Brain microvascular endothelial cell (primary cell): ENCODE measurements around the gene POMGNT2.
"Not testable (repeated sequence)": the region's sequence is repeated elsewhere in the genome, so short reads cannot be mapped to it uniquely, and the experiment has no call there.

ENCODE experiments used
- DNase-seq: peaks from one replicate; pipeline ENCODE4 v3.0.0-alpha.2; 2020
- H3K27ac ChIP-seq: fragments of 250-450 bp; sonication (Bioruptor Pico); 2 replicates; pipeline ENCODE4 v1.5.1; 2020; ENCODE audit warnings: mild to moderate bottlenecking, moderate library complexity
- H3K27me3 ChIP-seq: fragments of 250-450 bp; sonication (Bioruptor Pico); replicated peaks from 2 replicates; pipeline ENCODE4 v1.5.1; 2020; ENCODE audit warnings: mild to moderate bottlenecking
- H3K36me3 ChIP-seq: fragments of 250-450 bp; sonication (Bioruptor Pico); replicated peaks from 2 replicates; pipeline ENCODE4 v1.5.1; 2020; ENCODE audit warnings: mild to moderate bottlenecking
- H3K4me3 ChIP-seq: 2 replicates; pipeline ENCODE4 v1.5.1; 2011; ENCODE audit warnings: low read depth, mild to moderate bottlenecking, control low read depth, low read length, moderate library complexity
- in situ Hi-C: cut with HindIII; loops from 2 replicates; pipeline ENCODE4 v1.10.0; 2017; ENCODE audit warnings: low sequenced_read_pairs, low pct_ligation_motif_present
- TF ChIP-seq, protein P1 (sequence below): IDR thresholded peaks from 2 replicates; pipeline ENCODE4 v1.5.1; 2011; ENCODE audit warnings: low read depth, mild to moderate bottlenecking, moderate library complexity, low read length, control low read depth, inconsistent platforms; ENCODE audit errors: missing control alignments

POMGNT2 gene

DNA sequence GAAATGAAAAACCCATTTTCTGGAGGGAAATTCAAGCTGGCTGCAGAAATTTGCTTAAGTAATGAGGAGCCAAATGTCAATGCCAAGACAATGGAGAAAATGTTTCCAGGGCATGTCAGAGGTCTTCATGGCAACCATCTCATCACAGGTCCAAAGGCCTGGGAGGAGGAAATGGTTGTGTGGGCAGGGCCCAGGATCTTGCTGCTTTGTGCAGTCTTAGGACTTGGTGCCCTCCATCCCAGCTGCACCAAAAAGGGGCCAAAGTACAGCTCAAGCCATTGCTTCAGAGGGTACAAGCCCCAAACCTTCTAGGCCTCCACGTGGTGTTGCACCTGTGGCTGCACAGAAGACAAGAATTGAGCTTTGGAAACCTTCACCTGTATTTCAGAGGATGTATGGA lies 59.3 kb downstream of the POMGNT2 start:
- Histone ChIP-seq H3K36me3 (no peaks in the 10 kb centered on the region), H3K27ac (no peak overlapping the region), H3K4me3 (no peak overlapping the region), H3K27me3 (no peaks in the 10 kb centered on the region)
- DNase-seq, result no peak
- TF ChIP-seq, protein P1, sequence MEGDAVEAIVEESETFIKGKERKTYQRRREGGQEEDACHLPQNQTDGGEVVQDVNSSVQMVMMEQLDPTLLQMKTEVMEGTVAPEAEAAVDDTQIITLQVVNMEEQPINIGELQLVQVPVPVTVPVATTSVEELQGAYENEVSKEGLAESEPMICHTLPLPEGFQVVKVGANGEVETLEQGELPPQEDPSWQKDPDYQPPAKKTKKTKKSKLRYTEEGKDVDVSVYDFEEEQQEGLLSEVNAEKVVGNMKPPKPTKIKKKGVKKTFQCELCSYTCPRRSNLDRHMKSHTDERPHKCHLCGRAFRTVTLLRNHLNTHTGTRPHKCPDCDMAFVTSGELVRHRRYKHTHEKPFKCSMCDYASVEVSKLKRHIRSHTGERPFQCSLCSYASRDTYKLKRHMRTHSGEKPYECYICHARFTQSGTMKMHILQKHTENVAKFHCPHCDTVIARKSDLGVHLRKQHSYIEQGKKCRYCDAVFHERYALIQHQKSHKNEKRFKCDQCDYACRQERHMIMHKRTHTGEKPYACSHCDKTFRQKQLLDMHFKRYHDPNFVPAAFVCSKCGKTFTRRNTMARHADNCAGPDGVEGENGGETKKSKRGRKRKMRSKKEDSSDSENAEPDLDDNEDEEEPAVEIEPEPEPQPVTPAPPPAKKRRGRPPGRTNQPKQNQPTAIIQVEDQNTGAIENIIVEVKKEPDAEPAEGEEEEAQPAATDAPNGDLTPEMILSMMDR, result no peak
- in situ Hi-C loops, result no loop called here

DNA sequence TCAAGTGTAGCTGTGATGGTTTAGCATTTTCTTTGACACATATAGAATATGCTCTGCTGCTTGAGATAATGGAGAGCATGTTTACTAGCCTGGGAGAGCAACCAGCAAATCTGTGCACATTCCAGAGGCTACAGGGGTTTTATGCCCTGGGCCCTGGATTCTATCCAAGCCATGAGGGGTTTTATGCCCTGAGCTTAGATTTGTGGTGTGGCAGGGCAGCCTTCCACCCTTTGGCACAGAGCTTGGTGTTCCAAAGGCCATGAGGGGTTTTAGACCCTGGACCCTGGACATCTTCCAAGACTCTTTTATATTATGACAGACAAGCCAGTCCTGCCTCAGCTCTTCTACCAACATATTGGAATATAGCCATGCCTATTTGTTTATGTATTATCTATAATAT lies 60.8 kb downstream of the POMGNT2 start:
- H3K36me3 ChIP-seq, H3K27me3 ChIP-seq, DNase-seq, H3K27ac ChIP-seq, H3K4me3 ChIP-seq, in situ Hi-C loops: not testable (repeated sequence)

DNA sequence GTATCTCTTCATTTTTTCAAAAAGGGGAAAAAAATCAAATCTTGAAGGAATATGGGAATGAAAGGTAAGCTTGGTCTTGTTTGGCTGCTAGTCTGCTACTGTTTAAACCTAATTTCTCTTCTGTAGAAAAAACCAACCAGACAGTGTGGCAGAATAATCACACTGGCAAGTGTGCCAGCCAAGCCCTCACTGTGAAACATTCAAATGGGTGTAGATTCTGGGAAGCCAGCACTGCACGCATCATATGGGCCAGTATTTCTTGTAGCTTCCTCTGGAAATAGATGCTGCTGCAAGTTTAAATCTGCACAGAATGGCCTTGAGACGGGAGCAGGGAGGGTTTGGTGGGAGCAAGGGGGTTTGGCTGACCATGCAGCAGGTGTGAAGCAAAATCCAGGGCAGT lies 62.1 kb downstream of the POMGNT2 start:
- no peak for DNase-seq
- Histone ChIP-seq H3K36me3 (no peaks in the 10 kb centered on the region), H3K4me3 (no peak overlapping the region), H3K27me3 (no peaks in the 10 kb centered on the region), H3K27ac (no peak overlapping the region)
- TF ChIP-seq, protein P1, result no peak
- in situ Hi-C loops, result no loop called here

DNA sequence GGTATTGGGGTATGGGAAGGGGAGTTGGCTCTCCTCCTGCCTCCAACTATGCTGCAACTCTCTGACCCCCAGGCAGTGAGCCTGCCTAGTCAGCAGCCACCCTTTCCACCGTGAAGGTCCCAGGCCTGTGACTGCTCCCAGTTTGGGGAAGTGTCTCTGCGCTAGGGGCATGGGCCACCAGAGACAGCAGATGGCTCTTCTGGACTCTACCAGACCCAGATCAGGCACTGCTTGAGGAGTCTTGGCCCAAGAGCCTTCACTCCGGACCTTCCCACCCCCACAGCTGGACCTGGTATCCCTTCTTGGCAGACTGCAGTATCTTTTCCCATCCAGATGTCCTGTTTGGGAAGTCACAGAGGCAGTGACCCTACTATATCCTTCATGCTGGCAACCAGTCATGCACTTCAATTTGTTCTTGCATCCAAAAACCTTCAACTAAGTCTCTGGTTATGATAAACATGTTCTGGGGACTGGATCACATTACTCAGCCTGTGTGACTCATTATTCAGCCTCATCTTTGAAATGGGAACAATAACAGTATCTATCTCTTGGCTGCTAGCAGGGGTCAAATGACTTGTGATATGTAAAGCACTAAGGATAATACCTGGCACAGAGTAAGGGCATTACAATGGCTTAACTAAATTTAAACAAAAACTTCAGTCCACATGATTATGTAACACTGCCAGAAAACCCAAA lies 62.7 kb downstream of the POMGNT2 start:
- in situ Hi-C loops, result no loop called here
- H3K27me3 ChIP-seq, result no peaks in the 10 kb centered on the region

DNA sequence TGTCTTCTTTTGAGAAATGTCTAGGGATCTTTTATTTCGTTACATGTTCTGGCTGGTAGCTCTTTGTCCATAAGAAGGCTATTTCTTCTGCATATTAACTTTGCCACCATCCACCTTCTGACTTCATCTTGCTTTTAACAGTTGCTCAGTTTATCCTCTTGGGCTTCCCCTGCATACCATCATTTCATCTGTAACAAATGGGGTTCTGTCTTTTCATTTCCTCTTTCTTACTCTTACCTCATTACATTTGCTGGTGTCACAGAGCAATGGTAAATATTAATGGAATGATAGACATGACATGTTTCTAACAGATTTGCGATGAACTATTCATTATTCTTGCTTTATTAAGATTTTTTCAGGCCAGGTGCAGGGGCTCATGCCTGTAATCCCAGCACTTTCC lies 64.4 kb downstream of the POMGNT2 start:
- no peaks in the 10 kb centered on the region for H3K27me3 ChIP-seq
- no peak overlapping the region for H3K27ac ChIP-seq
- no peaks in the 10 kb centered on the region for H3K36me3 ChIP-seq
- in situ Hi-C loops, result no loop called here
- H3K4me3 ChIP-seq, result no peak overlapping the region
- no peak for DNase-seq
- TF ChIP-seq, protein P1, result no peak

More for the DNA sequence above, 62.7 kb downstream of the POMGNT2 start:
- TF ChIP-seq, protein P1, result no peak
- Histone ChIP-seq H3K27ac (no peak overlapping the region), H3K36me3 (no peaks in the 10 kb centered on the region), H3K4me3 (no peak overlapping the region)
- DNase-seq, result no peak

DNA sequence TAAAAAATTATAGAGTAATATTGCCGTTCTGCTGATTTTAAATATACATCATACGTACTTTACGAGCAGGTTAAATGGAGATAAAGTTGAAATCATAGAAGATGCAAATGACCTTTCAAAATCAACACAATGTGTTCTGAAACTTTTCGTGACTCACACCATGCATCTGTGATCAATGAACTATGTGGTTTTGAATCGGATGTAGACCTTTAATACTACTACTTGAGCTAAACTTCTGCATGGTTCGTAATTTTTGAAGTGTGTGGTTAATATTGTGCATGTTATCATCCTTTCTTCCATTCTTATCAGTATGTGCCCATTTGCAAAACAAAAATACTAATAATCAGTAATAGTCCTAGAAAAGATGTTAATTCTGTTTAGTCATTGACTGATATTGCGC lies 67.9 kb downstream of the POMGNT2 start:
- Histone ChIP-seq H3K27me3 (no peaks in the 10 kb centered on the region), H3K36me3 (no peaks in the 10 kb centered on the region), H3K4me3 (no peak overlapping the region), H3K27ac (no peak overlapping the region)
- DNase-seq, result no peak
- TF ChIP-seq, protein P1, result no peak
- in situ Hi-C loops, result no loop called here
